ENCODE data around the gene DNER. TPM values are rescaled to one million over a fixed set of nuclear protein-coding genes. Genes with fewer than 3 reads are reported as not detected.
"Not testable (repeated sequence)": the region's sequence is repeated elsewhere in the genome, so short reads cannot be mapped to it uniquely, and the experiment has no call there.

The DNER gene
- total RNA-seq, 2 donors from 2014 or later = 0.27 to 1.7 TPM

DNA sequence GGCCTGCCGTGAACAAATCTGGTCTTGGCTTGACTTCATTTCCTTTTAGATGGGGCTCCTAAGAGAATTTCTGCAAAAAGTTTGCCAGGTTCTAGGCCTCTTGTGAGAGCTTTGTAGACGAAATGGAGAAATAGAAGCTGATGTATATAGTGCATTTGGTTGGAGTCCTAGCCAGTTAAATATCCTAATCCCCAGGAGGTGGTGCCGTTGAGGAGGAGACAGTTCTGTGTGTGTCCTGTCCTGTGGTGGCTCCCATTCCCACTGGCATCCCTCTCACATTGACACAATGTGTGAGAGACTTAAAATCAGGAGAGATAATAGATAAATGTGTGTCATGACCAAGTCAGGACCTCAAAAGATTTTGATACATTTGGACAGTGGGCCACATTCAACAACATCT is 34.6 kb upstream of the DNER start:
- Histone ChIP-seq H3K27me3 (no peaks in the 10 kb centered on the region), H3K4me3 (no peak overlapping the region), H3K27ac (no peak overlapping the region), H3K9me3 (no peaks in the 10 kb centered on the region), H3K9ac (ENCODE audit: low read depth in 2 of 2, low read length in 2 of 2) (no peak overlapping the region), H3K36me3 (no peaks in the 10 kb centered on the region), H3K4me1 (no peaks in the 10 kb centered on the region)
- TF ChIP-seq, protein P1, sequence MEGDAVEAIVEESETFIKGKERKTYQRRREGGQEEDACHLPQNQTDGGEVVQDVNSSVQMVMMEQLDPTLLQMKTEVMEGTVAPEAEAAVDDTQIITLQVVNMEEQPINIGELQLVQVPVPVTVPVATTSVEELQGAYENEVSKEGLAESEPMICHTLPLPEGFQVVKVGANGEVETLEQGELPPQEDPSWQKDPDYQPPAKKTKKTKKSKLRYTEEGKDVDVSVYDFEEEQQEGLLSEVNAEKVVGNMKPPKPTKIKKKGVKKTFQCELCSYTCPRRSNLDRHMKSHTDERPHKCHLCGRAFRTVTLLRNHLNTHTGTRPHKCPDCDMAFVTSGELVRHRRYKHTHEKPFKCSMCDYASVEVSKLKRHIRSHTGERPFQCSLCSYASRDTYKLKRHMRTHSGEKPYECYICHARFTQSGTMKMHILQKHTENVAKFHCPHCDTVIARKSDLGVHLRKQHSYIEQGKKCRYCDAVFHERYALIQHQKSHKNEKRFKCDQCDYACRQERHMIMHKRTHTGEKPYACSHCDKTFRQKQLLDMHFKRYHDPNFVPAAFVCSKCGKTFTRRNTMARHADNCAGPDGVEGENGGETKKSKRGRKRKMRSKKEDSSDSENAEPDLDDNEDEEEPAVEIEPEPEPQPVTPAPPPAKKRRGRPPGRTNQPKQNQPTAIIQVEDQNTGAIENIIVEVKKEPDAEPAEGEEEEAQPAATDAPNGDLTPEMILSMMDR (IDR thresholded peaks at IDR 0.05) = no peak
- intact Hi-C loops (cut with DNase I) = no loop called here
- no peak for DNase-seq

DNA sequence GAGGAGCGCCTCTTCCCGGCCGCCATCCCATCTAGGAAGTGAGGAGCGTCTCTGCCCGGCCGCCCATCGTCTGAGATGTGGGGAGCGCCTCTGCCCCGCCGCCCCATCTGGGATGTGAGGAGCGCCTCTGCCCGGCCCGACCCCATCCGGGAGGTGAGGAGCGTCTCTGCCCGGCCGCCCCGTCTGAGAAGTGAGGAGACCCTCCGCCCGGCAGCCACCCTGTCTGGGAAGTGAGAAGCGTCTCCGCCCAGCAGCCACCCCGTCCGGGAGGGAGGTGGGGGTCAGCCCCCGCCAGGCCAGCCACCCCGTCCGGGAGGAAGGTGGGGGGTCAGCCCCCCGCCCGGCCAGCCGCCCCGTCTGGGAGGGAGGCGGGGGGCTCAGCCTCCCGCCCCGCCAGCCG is 28.3 kb upstream of the DNER start:
- intact Hi-C loops (cut with DNase I); H3K27ac ChIP-seq; H3K9ac ChIP-seq (ENCODE audit: low read depth in 2 of 2, low read length in 2 of 2); H3K4me1 ChIP-seq; H3K27me3 ChIP-seq; H3K36me3 ChIP-seq; H3K4me3 ChIP-seq; H3K9me3 ChIP-seq; DNase-seq: not testable (repeated sequence)

DNA sequence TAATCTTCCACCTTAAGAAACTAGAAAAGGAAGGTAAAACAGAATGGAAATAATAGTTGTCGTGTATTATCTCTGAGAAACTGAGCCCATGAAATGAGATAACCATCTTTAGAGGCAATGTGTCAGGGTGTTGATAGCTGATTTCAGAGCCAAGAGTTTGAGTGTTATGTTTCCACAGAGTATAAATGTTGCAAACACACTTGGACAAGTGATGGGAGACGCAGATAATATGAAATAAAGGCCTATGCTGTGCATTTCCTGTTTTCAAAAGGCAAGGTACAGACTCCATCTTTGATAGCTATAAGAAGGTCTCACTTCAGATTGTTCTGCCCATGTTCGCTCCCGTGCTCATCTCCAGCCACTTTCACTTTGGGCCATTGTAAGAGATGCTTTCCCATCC is 25.9 kb upstream of the DNER start:
- Histone ChIP-seq H3K4me1 (no peaks in the 10 kb centered on the region), H3K9ac (ENCODE audit: low read depth in 2 of 2, low read length in 2 of 2) (no peak overlapping the region), H3K27ac (no peak overlapping the region), H3K36me3 (no peaks in the 10 kb centered on the region), H3K27me3 (no peaks in the 10 kb centered on the region), H3K9me3 (no peaks in the 10 kb centered on the region), H3K4me3 (no peak overlapping the region)
- TF ChIP-seq, protein P1 (IDR thresholded peaks at IDR 0.05) = no peak
- intact Hi-C loops (cut with DNase I) = no loop called here
- no peak for DNase-seq

DNA sequence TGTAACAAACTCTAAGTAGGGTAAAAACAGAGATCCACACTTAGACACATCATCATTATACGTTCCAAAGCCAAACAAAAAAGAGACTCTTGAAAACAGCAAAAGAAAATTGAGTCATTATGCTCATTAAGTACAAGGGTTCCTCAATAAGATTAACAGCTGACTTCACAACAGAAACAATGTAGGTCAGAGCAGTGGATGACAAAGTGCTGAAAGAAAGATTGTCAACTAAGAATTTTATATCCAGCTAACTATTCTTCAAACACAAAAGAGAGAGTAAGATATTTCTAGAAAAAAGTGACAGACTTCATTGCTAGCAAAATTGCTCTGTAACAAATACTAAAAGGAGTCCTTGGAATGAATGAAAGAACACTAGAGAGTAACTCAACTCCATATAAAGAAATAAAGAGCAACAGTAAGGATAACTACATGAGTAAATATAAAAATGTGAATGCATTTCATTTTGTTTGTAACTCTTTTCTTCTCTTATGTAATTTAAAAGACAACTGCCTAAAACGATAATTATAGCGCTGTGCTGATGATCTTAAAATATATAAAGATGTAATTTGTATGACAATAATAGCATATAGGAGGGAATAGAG is 23.8 kb upstream of the DNER start:
- H3K9me3 ChIP-seq = no peaks in the 10 kb centered on the region
- H3K36me3 ChIP-seq = no peaks in the 10 kb centered on the region
- TF ChIP-seq, protein P1 (IDR thresholded peaks at IDR 0.05) = no peak
- no peak for DNase-seq
- H3K27ac ChIP-seq = no peak overlapping the region
- no peak overlapping the region for H3K9ac ChIP-seq (ENCODE audit: low read depth in 2 of 2, low read length in 2 of 2)
- H3K27me3 ChIP-seq = no peaks in the 10 kb centered on the region
- intact Hi-C loops (cut with DNase I) = no loop called here
- H3K4me1 ChIP-seq = no peaks in the 10 kb centered on the region
- no peak overlapping the region for H3K4me3 ChIP-seq

DNA sequence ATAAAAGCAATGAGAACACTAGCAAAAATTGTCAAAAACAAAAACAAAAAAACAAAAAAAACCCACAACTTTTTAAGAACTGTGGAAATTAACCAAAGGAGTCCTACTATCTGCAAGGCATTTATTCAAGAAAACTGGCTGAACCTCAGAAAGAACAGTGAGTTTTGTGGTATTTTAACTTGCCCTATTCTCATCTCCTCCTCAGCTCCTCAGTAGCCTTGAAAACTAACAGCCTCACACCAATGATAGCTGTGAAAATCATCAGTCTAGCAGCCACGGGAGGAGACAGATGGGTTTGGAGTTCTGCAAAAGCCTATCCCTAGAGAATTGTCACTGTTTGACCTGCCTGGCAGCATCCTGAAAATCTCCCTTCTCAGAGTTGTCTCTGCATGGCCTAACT is 20.1 kb upstream of the DNER start:
- H3K4me3 ChIP-seq = no peak overlapping the region
- H3K36me3 ChIP-seq = no peaks in the 10 kb centered on the region
- no peak overlapping the region for H3K27ac ChIP-seq
- no peak for DNase-seq
- H3K4me1 ChIP-seq = no peaks in the 10 kb centered on the region
- no peak overlapping the region for H3K9ac ChIP-seq (ENCODE audit: low read depth in 2 of 2, low read length in 2 of 2)
- H3K27me3 ChIP-seq = no peaks in the 10 kb centered on the region
- TF ChIP-seq, protein P1 (IDR thresholded peaks at IDR 0.05) = no peak
- intact Hi-C loops (cut with DNase I) = no loop called here
- H3K9me3 ChIP-seq = no peaks in the 10 kb centered on the region

DNA sequence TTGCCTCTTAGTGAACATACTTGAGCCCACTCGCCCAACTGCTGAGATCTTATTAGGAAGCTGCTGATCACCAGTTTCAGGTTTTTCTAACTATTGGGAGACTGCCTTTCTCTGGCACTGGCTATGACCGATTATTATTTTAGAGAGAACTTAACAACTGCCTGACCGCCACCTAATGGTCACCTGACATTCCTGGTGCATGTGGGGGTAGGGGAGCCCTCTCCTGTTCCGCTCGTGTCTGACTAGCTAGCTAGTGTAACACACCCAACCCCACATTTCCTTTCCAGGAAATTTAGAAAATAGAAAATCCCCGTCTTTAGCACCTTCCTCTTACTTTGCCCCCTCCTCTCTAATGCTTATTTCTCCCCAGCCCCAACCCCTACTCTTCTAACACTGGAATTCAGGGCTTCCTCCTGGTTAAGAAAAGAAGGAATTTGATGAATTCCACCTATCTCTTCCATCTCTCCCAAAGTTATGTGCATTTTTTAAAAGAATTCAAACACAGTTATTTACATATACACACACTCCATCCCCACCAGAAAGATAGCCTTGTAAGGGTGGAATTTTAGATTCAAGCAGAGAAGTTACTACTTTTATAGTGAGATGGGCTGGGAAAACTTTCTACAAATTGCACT is 19.4 kb upstream of the DNER start:
- TF ChIP-seq, protein P1 (IDR thresholded peaks at IDR 0.05) = no peak
- no peaks in the 10 kb centered on the region for H3K9me3 ChIP-seq
- H3K27ac ChIP-seq = no peak overlapping the region
- intact Hi-C loops (cut with DNase I) = no loop called here
- no peak overlapping the region for H3K4me3 ChIP-seq
- H3K9ac ChIP-seq (ENCODE audit: low read depth in 2 of 2, low read length in 2 of 2) = no peak overlapping the region
- H3K36me3 ChIP-seq = no peaks in the 10 kb centered on the region
- H3K27me3 ChIP-seq = no peaks in the 10 kb centered on the region
- no peak for DNase-seq
- no peaks in the 10 kb centered on the region for H3K4me1 ChIP-seq

All from colonic mucosa (tissue), 4 donors.